Psoas muscle (tissue), 8 donors: ENCODE data around the gene WNT5A. TPM values are rescaled to one million over a fixed set of nuclear protein-coding genes. Genes with fewer than 3 reads are reported as not detected.

Experiments
- ATAC-seq, 4 donors: fragments of 200-7000 bp; cut with Tn5 transposase; one replicate each; pipeline ENCODE4 v1.9.1; 2020; ENCODE audit warnings: moderate library complexity in 3 of 4, mild to moderate bottlenecking in 2 of 4
- DNase-seq, 2 donors: peaks; one replicate each; pipeline ENCODE4 v3.0.0-alpha.2; 2020
- H3K27ac ChIP-seq: fragments of 200-600 bp; one replicate; pipeline ENCODE4 v1.8.0; 2022
- H3K27me3 ChIP-seq, 3 donors: fragments of 200-600 bp in 1 of 3; one replicate each; pipeline versions ENCODE4 v1.6.1 to v1.8.0; 2013 to 2022; ENCODE audit warnings: low read length in 2 of 3, mild to moderate bottlenecking in 2 of 3, moderate library complexity in 1 of 3; ENCODE audit not compliant: insufficient read depth in 3 of 3
- H3K36me3 ChIP-seq, 2 donors: fragments of 200-600 bp in 1 of 2; one replicate each; pipeline versions ENCODE4 v1.6.1 to v1.8.0; 2013 to 2022; ENCODE audit warnings: low read depth in 1 of 2, mild to moderate bottlenecking in 1 of 2, moderate library complexity in 1 of 2; ENCODE audit not compliant: insufficient read depth in 1 of 2
- H3K4me1 ChIP-seq: fragments of 200-600 bp; one replicate; pipeline ENCODE4 v1.8.0; 2022
- H3K4me3 ChIP-seq: fragments of 200-600 bp; one replicate; pipeline ENCODE4 v1.8.0; 2022; ENCODE audit warnings: mild to moderate bottlenecking
- H3K9me3 ChIP-seq: fragments of 200-600 bp; one replicate; pipeline ENCODE4 v1.8.0; 2022
- WGBS, 3 donors: extraction: QIAGEN DNeasy Blood & Tissue Kit; methylation state at CpG; one replicate each; pipeline versions ENCODE4 v1.1.6 to v1.1.7; 2013; 5-methylcytosine and 5-hydroxymethylcytosine counted together
- intact Hi-C, 2 donors: fragments of 100-400 bp; cut with DNase I; formaldehyde crosslinking; loops; one replicate each; pipeline versions ENCODE4 v1.11.0 to v1.14.2; 2022
- polyA plus RNA-seq, 3 donors: library from polyadenylated mRNA; stranded (reverse); fragments of 200-250 nt; gene quantifications; one replicate each; pipeline ENCODE4 v1.2.3, GENCODE V29; 2013
- total RNA-seq, 4 donors: library from RNA; stranded (reverse); fragmentation: NEBNext Ultra II Directional in 2 of 4; extraction: Animal tissue kit (Norgen Biotek cat#: 25700) in 2 of 4; gene quantifications; one replicate each; pipeline versions ENCODE4 v1.2.1 to v1.2.4, GENCODE V29; 2021 to 2023
- TF ChIP-seq, protein P1 (sequence below): fragments of 200-600 bp; IDR thresholded peaks from one replicate; pipeline ENCODE4 v1.8.0; 2022; ENCODE audit warnings: antibody characterized with exemption
- donor health status: healthy with polysubstance abuse.
- donor health status: DM: no; HTN: no; CAD: no; lungs with moderate emphysema.
- donor health status: Bipolar disorder and iron deficiency.
- donor health status: healthy.
- donor health status: DM: yes; HTN: yes; CAD: no.
- donor health status: DM: no; HTN: no; CAD: no.
- donor health status: DM: no; HTN: no; CAD: no.
- donor health status: DM: yes; HTN: yes; CAD: no.

WNT5A gene
- total and polyA plus RNA-seq, 7 donors, result 0.43 to 6.2 (median 1.1) TPM

DNA sequence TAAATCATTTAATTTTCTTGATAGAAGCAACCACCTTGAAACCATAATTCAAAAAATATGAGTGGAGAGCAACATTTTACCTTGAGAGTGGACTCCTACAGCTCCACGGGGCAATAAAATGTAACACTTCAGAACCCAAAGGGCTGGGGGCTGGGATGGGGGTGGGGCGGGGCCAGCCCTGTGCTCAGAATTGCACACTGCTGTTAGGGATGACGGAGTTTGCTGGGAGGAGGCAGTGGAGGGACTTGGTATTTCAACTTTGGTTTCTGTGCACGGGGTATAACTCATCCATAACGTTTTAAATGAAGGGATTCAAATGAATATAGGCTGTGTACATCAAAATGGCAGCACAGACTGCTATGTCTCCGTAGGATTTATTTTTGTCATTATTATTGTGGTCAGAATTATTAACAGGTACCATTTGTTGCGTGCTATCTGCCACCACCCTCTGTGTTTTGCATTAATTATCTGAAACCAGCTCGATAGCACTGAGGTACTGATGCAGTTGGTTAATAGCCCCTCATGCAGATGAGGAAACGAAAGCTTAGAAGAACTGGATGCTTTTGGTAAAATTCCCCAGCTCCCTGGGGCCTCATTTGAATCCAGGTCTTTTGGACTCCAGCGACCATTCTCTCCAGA lies 29.4 kb upstream of the WNT5A start:
- intact Hi-C loops, result no loop called here
- peaks cover 0 to 5% (median 0%) of the 10 kb centered on the region in 3 donors for H3K27me3 ChIP-seq
- no peaks in the 10 kb centered on the region for H3K9me3 ChIP-seq
- no peak for ATAC-seq
- TF ChIP-seq, protein P1, sequence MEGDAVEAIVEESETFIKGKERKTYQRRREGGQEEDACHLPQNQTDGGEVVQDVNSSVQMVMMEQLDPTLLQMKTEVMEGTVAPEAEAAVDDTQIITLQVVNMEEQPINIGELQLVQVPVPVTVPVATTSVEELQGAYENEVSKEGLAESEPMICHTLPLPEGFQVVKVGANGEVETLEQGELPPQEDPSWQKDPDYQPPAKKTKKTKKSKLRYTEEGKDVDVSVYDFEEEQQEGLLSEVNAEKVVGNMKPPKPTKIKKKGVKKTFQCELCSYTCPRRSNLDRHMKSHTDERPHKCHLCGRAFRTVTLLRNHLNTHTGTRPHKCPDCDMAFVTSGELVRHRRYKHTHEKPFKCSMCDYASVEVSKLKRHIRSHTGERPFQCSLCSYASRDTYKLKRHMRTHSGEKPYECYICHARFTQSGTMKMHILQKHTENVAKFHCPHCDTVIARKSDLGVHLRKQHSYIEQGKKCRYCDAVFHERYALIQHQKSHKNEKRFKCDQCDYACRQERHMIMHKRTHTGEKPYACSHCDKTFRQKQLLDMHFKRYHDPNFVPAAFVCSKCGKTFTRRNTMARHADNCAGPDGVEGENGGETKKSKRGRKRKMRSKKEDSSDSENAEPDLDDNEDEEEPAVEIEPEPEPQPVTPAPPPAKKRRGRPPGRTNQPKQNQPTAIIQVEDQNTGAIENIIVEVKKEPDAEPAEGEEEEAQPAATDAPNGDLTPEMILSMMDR, result no peak
- H3K4me3 ChIP-seq, result no peak overlapping the region
- 69 to 78% (median 76%) methylated on average over 10 of the region's 10 CpGs for WGBS, 3 donors
- no peak overlapping the region for H3K27ac ChIP-seq
- no peaks in the 10 kb centered on the region for H3K36me3 ChIP-seq
- DNase-seq, result no peak
- H3K4me1 ChIP-seq, result no peaks in the 10 kb centered on the region

DNA sequence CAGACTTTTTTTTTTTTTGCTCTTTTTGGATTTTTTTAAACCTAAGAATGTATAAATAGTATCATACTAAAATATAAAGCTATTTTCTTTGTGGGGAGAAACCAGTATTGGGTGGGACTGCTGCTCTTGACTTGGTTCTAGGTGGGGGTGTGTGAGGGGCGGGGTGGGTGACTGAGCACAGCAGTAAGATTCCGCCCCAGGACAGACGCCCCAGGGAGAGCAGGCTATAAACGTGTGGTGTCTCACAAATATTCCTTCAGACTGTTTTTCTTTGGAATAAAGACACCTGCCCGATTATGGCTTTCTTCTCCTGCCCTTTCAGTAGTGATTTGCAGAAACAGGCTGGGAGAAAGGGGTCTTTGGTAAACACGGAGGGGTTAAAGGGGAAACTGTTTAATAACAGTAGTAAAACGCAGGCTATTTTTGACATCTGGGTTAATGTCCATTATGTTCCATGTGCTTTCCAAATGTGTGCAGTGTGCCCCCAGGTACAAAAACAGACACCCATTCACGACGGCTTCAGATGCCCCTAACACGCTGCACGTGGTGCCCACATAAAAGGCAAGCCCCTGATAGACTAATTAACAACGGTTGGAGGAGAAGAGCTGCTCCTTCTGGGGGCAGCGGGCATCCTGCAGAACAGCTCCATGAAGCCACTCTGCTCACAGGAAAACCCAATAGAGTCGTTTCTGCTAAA lies 28.6 kb upstream of the WNT5A start:
- DNase-seq (no peak), ATAC-seq (no peak)
- intact Hi-C loops, result no loop called here
- H3K9me3 ChIP-seq, result no peaks in the 10 kb centered on the region
- peaks cover 0 to 5% (median 0%) of the 10 kb centered on the region in 3 donors for H3K27me3 ChIP-seq
- 48 to 52% (median 52%) methylated on average over 14 of the region's 14 CpGs for WGBS, 3 donors
- H3K4me1 ChIP-seq, result no peaks in the 10 kb centered on the region
- H3K36me3 ChIP-seq, result no peaks in the 10 kb centered on the region
- no peak overlapping the region for H3K4me3 ChIP-seq
- H3K27ac ChIP-seq, result no peak overlapping the region
- TF ChIP-seq, protein P1, result no peak

- DNase-seq, result no peak
- TF ChIP-seq, protein P1, result no peak
- Histone ChIP-seq H3K27me3 (peaks cover 0 to 5% (median 0%) of the 10 kb centered on the region in 3 donors), H3K4me1 (no peaks in the 10 kb centered on the region), H3K27ac (no peak overlapping the region), H3K36me3 (no peaks in the 10 kb centered on the region), H3K4me3 (no peak overlapping the region), H3K9me3 (no peaks in the 10 kb centered on the region)
- 84 to 90% (median 87%) methylated on average over 3 of the region's 3 CpGs for WGBS, 3 donors
- intact Hi-C loops, result no loop called here
- no peak for ATAC-seq
These were observed 27.9 kb upstream of the WNT5A start for GRCh38 chr3:55514962-55515361.

DNA sequence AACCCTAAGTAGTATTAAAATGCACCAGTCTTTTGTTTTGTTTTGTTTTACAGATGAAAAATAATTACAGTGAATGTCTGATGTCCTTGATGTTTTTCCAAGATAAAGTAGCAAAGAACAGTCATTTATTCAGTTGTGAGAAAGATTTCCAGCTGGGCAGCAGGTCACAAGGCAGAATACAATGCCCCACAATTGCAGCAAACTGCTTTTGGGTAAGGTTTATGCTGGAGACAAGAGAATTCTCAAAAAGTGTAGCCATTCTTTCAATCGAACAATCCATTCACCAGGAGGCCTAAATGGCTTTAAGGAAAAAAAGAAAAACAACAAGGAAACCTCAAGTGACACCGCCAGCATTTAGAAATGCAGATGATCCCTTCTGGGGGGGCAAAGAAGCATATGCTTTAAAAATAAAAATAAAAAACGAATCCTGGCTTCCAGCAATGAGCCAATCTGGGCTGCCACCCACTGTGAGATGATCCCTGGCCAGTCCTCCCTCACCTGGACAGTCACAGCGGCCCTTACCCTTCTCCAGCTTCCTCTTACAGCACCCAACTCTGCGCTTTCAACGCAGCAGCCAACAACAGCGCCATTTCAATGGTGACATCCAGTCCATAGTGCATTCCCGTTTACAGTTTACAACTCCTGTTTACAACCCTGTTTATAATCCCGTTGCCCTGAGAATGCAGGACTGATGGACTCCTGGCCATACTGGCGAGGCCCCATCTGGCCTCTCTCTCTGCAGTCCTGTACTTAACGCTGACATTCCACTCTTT lies 25.7 kb upstream of the WNT5A start:
- no peak for ATAC-seq
- intact Hi-C loops, result no loop called here
- H3K27ac ChIP-seq, result no peak overlapping the region
- WGBS, 3 donors, result 56 to 69% (median 57%) methylated on average over 11 of the region's 11 CpGs
- H3K27me3 ChIP-seq, result peaks cover 0 to 5% (median 0%) of the 10 kb centered on the region in 3 donors
- no peaks in the 10 kb centered on the region for H3K9me3 ChIP-seq
- no peaks in the 10 kb centered on the region for H3K4me1 ChIP-seq
- no peak for DNase-seq
- no peak overlapping the region for H3K4me3 ChIP-seq
- H3K36me3 ChIP-seq, result no peaks in the 10 kb centered on the region
- TF ChIP-seq, protein P1, result no peak
